GM18499 (cell line): ENCODE results near the gene SZT2.
"Not testable (repeated sequence)": the region's sequence is repeated elsewhere in the genome, so short reads cannot be mapped to it uniquely, and the experiment has no call there.

Experiments
- ATAC-seq: cut with Tn5 transposase; IDR thresholded peaks from one replicate; pipeline ENCODE4 v1.9.1; 2021; ENCODE audit warnings: moderate number of reproducible peaks; ENCODE audit not compliant: insufficient read depth, unreplicated experiment

The SZT2 gene

DNA sequence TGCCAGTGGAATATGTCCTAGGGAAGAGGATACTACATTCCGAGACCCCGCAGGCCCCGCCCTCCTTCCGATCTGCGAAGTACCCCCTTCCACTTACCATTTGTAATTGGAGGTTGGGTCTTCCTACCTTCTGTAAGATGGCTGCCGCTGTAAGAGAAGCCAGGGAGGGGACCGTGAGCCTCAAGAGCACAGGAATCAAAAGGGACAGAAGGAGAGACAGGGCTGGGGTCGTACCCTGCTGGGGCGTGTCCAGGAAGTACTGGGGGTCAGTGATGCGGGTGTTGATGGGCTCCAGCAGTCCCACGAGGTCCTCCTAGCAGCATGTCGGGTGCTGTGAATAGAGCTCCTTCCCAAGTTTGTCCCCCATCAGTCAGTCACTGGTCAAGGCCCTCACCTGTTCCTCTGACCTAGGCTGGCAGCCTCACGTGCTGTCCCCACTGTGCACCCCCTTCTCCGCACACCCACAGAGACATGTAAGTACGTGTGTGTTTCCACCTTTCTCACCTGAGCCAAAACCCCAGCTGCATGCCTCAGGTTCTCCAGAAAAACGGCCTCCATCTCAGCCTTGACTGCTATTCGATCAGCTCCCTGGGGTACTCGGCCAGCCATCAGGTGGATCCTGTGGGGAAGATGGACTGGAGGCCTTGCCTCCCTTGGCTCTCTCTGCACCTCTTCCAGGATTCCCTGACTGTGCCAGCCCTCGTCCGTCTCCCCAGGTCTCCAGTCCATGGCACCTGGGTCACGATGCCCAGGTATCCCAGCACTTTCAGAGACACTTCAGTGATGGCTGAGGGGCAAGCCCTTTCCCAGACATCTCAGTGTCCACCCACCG, 62.2 kb downstream of the SZT2 start:
- no peak for ATAC-seq

DNA sequence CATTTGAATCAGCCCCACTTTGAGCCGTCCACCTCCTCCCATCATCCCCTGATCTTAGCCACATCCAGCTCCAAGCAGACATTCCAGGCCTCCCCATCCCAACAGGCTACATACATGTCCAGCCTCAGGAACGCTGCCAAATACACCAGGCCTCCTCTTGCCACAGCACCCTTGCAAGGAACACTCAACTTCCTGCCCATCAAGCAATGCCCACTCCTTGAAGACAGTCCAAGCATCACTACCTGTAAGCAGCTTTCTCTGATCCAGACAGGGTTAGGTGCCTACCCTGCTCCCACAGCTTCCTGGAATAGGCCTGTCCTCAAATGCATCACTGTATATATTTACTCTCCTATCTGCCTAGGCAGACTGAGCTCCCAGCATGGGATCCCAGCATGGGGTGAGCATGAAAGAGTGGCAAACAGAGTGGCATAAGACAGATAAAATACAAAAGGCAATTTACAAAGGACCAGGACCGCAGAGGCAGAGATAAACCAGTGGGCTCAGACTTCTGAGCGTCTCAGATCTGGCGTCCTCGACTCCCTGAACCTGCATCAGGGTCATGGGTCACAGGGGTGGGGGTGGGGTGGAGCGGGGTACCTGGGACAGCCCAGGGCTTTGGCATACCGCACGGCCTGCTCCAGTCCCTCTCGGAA, 63.2 kb downstream of the SZT2 start:
- ATAC-seq = no peak

DNA sequence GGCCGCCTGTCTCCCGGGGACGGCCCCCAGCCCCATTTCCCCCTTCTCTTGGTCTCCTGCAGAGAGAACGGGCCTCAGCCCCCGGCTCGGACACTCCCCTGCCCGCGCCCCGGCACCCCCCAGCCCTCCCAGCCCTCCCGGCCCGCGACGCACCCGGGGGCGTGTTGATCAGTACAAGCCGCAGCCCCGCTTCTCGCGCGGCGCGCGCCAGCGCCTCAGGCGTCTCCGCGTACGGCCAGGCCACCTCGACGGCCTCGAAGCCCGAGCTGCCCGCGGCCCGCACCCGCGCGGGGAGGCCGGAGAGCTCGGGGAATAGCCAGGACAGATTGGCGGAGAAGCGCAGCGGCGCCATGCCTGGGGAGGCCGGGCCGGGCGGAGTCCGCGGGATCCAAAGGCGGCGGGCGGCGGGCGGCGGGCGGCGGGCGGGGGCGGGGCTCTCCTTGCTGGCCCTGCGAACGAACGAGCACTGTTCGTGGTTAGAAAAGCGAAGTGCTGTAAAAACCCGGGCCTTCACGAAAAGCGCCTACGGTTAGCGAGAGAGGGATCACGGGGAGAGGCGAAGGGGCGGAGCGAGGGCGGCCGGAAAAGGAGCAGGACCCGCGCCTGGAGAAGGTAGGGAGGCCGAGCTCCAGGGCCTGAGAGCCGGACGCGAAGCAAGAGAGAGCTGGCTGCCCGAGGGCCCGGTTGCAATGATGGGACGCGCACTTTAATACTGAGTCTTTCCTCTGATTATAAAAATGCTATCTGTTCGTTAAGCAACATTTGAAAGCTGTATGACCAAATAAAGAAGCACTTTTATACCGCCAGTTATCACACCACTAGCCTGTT, 64.0 kb downstream of the SZT2 start, which contains the start of gene HYI:
Gene HYI, minus strand, starts transcription at position 490 of the 828 bp plus-strand sequence. Its CDS starts 138 bp downstream, at position 352.
- no peak for ATAC-seq

DNA sequence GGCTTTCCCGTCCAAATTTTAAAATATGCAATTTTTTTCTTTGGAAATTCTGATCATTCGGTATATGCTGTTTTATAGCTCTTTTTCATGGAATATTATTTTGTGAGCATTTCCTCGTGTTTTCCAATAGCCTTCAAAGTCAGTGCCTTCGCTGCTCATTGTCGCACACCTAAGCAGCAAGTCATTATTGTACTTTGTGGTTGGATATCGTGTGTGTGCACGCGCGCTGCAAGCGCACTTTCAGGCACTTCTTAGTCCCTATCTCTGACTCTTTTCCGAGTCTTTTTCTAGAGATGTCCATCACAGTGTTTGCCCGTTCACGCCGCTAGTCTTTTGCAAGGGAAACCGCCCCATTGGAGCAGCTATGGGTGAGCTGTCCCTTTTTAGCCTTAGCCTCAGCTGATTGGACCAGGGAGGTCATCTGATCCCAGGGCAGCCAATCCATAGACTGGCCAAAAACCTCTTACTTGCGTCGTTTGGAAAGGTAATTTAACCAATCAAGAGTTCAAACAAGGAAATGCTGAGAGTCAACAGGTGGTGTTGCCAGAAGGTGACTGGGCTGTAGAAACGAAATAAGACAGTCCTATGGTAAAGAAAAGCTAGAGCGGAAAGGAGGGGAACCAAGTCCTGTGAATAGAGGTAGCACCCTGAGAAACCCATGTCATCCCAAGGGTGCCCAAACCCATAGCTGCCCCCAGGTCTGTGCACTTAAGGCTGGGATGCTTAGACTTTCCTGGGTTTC, 64.7 kb downstream of the SZT2 start:
- no peak for ATAC-seq

DNA sequence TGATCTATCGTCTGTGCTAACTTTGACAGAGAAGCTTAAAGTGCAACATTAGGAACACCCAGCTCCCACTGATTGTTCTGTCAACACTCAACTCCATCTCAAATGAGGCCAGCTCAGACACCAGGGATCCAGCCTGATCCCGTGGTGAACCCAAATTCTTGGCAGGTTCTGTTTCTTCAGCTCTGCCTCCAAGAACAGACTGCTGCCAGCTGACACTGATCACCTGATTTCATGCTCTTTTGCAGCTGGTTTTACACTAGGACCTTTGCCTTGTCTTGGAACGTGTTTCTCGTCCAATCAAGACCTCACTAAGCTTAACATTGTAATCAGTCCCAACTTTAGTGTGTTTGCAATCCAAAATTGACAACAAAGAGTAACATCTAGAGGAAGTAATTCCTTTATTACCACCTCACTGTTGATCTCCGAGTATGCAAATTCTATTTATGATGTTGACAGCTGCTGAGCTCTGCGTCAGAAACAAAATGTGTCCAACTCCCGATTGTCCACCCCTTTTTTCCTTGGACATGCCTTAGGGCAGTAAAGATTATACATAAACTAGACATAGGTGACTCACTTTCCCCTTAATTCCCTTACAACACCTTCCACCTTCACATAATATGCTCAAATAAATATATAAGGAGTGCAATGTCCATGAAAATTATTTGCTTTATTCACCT, 65.7 kb downstream of the SZT2 start:
- ATAC-seq = no peak

DNA sequence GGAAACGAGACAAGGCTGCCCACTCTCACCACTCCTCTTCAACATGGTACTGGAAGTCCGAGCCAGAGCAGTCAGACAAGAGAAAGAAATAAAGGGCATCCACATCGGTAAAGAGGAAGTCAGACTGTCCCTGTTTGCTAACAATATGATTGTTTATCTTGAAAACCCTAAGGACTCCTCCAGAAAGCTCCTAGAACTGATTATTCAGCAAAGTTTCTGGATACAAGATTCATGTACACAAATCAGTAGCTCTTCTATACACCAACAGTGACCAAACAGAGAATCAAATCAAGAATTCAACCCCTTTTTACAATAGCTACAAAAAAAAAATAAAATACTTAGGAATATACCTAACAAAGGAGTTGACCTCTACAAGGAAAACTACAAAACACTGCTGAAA, 68.7 kb downstream of the SZT2 start:
- ATAC-seq = not testable (repeated sequence)

DNA sequence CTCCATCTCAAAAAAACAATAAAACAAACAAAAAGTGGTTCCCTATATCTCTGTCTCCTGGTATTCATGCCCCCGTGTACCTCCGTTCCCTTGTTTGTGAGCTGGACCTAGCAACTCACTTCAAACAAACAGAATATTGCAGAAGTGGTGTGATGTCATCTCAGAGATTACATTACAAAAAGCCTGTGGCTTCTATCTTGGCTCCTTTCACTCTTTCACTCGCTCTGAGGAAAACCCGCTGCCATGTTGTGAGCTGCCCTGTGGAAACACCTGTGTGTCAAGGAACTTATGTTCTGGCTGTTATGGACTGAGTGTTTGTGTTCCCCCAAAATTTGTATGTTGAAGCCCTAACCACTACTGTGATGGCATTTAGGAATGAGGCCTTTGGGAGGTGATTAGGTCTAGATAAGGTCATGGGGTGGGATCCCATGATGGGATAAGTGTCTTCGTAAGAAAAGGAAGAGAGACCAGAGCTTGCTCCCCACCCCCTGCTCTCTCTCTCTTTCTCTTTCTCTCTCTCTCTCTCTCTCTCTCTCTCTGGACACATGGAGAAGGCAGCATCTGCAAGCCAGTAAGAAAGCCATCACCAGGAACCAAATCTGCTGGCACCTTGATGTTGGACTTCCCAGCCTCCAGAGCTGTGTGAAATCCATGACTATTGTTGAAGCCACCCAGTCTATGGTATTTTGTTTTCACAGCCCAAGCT, 71.4 kb downstream of the SZT2 start:
- ATAC-seq = no peak

DNA sequence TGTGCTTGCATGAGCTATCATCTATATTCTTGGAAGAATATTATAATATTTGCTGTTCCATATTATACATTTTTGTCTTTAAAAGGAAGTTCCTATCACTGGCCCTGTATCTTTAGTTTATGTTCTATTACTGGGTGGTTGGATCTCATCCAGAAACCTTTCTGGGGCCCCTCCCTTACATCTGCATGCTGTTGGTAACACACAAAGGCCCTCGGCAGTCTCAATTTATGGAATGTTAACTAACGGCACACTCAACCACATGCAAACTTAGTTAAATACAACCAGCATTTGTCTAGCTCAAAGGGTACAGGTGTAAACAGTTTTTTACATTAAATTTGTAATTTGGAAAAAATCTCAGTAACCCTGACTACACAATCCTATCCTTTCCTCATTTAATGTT, 73.8 kb downstream of the SZT2 start:
- ATAC-seq = no peak

DNA sequence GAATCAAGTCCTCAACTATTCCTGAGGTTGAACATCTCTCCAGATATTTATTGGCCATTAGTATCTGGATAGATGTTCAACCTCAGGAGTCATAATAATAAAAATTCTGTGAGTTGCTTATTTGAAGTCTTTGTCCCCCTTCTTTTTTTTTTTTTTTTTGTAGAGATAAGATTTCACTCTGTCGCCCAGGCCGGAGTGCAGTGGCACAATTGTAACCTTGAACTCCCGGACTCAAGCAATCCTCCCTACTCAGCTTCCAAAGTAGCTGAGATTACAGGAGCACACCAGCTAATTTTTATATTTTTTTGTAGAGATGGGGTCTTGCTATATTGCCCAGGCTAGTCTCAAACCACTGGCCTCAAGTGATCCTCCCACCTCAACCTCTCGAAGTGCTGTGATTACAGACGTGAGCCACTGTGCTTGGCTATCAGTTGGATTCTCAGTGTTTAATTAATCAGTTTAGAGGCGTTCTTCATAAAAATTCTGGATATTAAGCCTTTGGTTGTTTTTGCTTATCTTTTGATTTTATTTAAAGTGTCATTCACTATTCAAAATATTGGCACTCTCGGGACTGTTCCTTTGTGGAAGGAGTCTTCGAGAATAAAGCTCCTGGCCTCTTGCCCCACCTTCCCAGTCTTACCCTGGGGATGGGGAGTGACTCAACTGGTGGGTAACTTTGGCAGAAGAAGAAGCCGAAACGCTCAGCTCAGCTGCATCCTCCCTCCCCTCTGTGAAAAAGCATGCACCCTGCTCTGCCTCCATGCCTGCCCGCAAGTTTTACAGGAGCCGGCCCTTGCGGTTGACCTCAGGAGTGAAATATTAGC, 75.2 kb downstream of the SZT2 start:
- ATAC-seq = no peak

DNA sequence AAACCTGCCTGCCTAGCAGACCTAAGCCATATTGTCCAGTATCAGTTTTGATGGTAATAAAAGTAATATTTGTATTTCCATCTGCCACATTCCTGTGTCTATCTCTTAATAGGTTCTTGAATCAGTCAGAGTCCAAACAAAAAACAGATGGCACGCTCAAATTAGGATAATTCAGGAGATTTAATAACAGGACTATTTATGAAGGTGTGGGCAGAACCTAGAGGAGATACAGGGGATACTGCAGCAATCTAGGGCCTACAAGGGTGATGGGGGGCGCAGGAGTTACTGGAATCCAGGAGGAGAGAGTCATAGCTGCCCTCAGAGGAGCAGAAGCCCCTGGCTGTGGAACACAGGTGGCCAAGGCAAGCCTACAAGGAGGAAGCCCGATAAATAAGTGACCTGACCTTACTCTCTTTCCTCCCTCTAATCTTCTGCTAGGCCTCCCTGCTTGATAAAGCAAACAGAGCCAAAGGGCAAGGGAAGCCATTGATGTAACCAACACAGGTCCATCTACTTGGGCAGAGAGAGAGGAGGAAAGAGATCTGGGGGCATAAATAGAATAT, 75.9 kb downstream of the SZT2 start:
- ATAC-seq = no peak

DNA sequence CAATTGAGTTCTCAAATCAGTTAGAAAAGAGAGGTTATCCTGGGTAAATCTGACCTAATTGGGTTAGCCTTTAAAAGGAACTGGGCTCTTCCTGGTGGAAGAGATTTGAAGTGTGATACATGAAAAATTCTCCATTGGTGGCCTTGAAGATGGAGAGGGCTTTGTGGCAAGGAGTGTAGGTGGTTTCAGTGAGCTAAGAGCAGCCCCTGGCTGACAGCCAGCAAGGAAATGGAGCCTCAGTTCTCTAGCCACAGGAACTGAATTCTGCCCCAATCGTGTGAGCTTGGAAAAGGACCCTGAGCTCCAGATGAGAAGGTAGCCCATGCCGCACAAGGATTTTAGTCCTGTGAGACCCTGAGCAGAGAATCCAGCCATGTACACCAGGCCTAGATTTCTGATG, 76.7 kb downstream of the SZT2 start:
- ATAC-seq = no peak

DNA sequence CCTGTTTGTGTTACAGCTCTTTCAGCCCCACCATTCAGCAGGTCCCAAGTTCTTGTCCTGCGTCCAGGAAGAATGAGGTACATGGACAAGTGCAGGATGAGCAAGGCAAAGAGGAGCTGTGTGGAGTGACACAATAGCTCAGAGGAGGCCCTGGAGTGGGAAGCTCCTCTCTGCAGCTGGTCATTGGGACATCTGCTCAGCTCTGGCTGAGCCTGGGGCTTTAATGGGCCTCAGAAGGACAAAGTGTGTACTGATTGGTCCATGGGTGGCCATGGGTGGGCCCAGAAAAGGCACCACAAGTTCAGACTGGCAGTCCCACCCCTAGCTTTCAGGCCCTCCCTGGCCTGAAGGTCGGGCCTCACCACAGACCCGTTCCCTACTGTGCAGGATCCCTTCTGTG, 78.7 kb downstream of the SZT2 start:
- no peak for ATAC-seq

DNA sequence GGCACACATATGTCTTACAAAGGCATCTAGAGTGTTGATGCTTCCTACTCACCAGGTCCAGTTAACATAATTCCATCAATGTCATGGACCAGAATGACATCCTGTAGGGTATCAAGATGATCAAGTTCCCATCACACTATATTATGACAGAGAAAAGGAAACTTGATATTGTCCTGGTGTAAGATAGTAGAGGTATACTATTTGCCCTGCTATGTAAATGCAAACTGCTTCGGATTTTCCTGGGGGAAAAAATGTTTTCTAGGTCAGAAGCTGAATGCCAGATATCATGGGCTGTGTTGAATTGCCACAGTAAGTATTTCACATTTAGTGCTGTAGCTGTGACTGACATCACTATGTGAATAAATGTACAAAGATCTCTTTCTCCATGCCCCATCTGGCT, 80.2 kb downstream of the SZT2 start:
- no peak for ATAC-seq

DNA sequence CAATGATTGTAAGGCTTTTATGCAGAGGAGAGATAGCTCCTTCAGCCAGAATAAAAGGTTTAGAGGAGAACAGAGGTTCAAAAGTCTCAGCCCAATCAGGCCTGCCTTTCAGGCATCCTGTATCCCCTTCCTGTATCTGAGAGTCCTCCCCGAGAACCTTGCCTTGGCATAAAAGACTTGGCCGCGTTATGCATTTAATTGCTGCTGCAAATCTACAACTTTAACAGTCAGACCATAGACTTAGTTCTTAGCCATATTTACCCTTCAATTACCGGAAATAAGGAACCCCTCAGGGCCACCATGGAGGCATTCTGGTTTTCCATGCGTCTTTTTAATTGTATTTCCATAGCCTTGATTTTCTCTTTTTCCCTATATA, 82.4 kb downstream of the SZT2 start:
- no peak for ATAC-seq

DNA sequence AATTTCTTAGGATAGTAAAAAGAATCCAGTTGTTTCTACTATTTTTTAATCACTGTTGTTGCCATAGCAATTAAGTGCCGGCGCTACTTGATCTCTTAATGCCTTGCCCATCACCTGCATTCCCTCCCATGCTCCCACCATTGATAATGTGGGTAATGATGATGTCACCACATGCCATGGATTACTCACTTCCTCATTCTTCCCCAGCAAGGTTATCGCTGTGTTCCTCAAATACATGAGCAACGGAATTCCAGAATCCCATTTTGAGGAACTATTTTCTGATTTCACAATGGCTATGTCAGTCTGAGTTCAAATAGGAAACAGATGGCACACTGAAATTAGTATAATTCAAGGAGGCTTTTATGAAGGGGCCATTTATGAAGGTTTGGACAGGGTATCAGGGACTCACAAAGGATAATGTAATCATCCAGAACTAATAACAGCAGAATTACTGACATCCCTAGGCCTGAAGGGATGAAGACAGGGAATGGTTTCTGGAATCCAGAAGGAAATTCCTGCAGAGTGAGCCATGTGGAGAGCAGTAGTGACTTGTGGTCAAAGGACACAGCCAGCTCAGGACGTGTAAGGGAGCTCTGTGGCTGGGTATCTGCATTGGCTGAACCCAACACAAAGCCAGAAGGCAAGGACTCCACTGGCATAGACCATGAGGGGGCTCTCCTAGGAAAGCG, 82.9 kb downstream of the SZT2 start:
- not testable (repeated sequence) for ATAC-seq

DNA sequence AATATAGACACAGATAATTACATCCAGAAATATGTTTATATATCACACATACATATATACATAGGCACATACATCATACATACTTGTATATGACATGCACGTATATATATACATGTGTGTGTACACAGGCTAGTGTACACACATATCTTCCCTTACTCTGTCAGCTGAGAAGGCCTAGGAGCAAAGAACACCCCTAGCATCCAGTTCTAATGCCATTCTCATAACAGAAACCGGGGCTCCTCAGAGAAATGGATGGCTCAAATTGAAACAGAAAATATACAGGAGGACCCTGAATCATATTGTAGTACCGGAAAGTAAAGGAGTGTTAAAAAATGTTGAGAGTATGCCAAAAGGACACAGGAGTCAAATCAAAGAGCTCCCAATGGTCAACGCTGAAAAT, 83.8 kb downstream of the SZT2 start:
- no peak for ATAC-seq

DNA sequence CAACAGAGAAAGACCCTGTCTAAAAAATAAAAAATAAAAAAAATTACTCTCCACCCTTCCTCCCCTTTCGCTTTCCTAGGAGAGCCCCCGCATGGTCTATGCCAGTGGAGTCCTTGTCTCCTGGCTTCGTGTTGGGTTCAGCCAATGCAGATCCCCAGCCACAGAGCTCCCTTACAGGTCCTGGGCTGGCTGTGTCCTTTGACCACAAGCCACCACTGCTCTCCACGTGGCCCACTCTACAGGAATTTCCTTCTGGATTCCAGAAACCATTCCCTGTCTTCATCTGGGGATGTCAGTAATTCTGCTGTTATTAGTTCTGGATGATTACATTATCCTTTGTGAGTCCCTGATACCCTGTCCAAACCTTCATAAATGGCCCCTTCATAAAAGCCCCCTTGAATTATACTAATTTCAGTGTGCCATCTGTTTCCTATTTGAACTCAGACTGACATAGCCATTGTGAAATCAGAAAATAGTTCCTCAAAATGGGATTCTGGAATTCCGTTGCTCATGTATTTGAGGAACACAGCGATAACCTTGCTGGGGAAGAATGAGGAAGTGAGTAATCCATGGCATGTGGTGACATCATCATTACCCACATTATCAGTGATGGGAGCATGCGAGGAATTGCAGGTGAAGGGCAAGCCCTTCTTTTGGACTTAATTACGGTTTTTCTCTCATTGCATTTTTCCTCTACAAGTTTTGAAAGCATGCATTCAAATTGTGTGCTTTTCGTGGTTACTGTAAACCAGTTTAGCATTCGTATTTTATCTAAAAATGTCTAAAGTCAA, 86.1 kb downstream of the SZT2 start:
- not testable (repeated sequence) for ATAC-seq
